SIG-M5 treated with dmso at 0.1 percent for 504 hours (cell line): ENCODE measurements around the gene SPIN3.
"Not testable (repeated sequence)": the region's sequence is repeated elsewhere in the genome, so short reads cannot be mapped to it uniquely, and the experiment has no call there.

Experiments used
- DNase-seq: peaks from one replicate; lab custom pipeline; 2025; ENCODE audit not compliant: unreplicated experiment; lab: John Stamatoyannopoulos, UW

The SPIN3 gene

GRCh38 chrX:56995271-56995994, at the start of gene SPIN3:
Gene SPIN3 (minus strand): TSS chrX:56995541. CDS start chrX:56994947, 594 bp downstream.
- no peak for DNase-seq

GRCh38 chrX:57044245-57044644, 48.9 kb upstream of the SPIN3 start:
- DNase-seq: no peak

GRCh38 chrX:57037265-57037664, 41.9 kb upstream of the SPIN3 start:
- DNase-seq: not testable (repeated sequence)

- no peak for DNase-seq
These were observed 718 bp downstream of the SPIN3 start for GRCh38 chrX:56994375-56995270.

GRCh38 chrX:56987741-56988140, 7.6 kb downstream of the SPIN3 start:
- DNase-seq: no peak

- no peak for DNase-seq
These were observed 9.2 kb downstream of the SPIN3 start for GRCh38 chrX:56986138-56986537.

- DNase-seq: peak; percentile 25
These were observed 17.2 kb downstream of the SPIN3 start for GRCh38 chrX:56978172-56978571.

- DNase-seq: no peak
These were observed 19.7 kb downstream of the SPIN3 start for GRCh38 chrX:56975611-56976010.

GRCh38 chrX:56974408-56974807, 20.9 kb downstream of the SPIN3 start:
- no peak for DNase-seq

GRCh38 chrX:56969559-56969958, 25.8 kb downstream of the SPIN3 start:
- no peak for DNase-seq

- no peak for DNase-seq
These were observed 26.4 kb downstream of the SPIN3 start for GRCh38 chrX:56968980-56969379.

- DNase-seq: no peak
These were observed 32.0 kb downstream of the SPIN3 start for GRCh38 chrX:56963377-56963776.

GRCh38 chrX:56947699-56948098, 47.6 kb downstream of the SPIN3 start:
- DNase-seq: no peak

- DNase-seq: not testable (repeated sequence)
These were observed 49.1 kb downstream of the SPIN3 start for GRCh38 chrX:56946201-56946600.

- not testable (repeated sequence) for DNase-seq
These were observed 50.1 kb downstream of the SPIN3 start for GRCh38 chrX:56945226-56945625.

- DNase-seq: no peak
These were observed 52.1 kb downstream of the SPIN3 start for GRCh38 chrX:56943264-56943663.
